ENCODE data around the gene SDCCAG8.

SDCCAG8 gene

DNA sequence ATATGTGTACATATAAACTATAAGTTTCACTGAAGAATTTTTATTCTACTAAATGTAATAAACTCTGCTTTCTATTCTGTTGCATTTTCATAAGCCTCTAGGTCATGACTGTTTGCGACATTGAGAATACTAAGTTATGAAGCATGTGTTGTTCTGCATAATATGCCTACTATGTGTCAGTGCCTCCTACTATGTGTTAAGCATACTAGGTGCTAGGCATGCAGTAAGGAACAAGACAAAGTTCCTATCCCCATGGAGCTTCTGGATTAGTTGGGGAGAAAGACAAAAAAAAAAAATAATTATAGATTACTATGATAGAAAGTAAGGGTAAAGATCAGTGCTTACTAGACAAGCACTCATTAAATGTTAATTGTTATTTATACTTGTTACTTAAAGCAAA lies 1.3 kb downstream of the SDCCAG8 start:
- H3K27ac ChIP-seq (ENCODE audit: low read length), result no peak overlapping the region
- no peak overlapping the region; the same call in 1 of the 2 replicates for H3K4me3 ChIP-seq (ENCODE audit: low read length)
- peaks cover 14% of the 10 kb centered on the region for H3K4me1 ChIP-seq (ENCODE audit: low read length)
- no peaks in the 10 kb centered on the region for H3K36me3 ChIP-seq (replicated peaks; ENCODE audit: low read depth, low read length)
- no peaks in the 10 kb centered on the region for H3K9me3 ChIP-seq (ENCODE audit: insufficient read depth, low read length)
- no peaks in the 10 kb centered on the region for H3K27me3 ChIP-seq (ENCODE audit: low read depth, low read length)
- peaks cover 12% of the 10 kb centered on the region for H4K20me1 ChIP-seq (ENCODE audit: insufficient read depth, low read length)
- H2AFZ ChIP-seq (ENCODE audit: low read depth, low read length), result no peak overlapping the region
- no peak overlapping the region for H3K9ac ChIP-seq (ENCODE audit: low read length)
- TF ChIP-seq, protein P1, sequence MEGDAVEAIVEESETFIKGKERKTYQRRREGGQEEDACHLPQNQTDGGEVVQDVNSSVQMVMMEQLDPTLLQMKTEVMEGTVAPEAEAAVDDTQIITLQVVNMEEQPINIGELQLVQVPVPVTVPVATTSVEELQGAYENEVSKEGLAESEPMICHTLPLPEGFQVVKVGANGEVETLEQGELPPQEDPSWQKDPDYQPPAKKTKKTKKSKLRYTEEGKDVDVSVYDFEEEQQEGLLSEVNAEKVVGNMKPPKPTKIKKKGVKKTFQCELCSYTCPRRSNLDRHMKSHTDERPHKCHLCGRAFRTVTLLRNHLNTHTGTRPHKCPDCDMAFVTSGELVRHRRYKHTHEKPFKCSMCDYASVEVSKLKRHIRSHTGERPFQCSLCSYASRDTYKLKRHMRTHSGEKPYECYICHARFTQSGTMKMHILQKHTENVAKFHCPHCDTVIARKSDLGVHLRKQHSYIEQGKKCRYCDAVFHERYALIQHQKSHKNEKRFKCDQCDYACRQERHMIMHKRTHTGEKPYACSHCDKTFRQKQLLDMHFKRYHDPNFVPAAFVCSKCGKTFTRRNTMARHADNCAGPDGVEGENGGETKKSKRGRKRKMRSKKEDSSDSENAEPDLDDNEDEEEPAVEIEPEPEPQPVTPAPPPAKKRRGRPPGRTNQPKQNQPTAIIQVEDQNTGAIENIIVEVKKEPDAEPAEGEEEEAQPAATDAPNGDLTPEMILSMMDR (IDR thresholded peaks at IDR 0.05; ENCODE audit: low read depth, low read length), result no peak
- TF ChIP-seq EZH2phosphoT487 (IDR thresholded peaks at IDR 0.05; ENCODE audit: low read depth), result no peak
- H3K79me2 ChIP-seq (ENCODE audit: low read length), result peaks cover 40% of the 10 kb centered on the region
- peak overlapping the region; percentile 83 for H3K4me2 ChIP-seq (ENCODE audit: low read length)

DNA sequence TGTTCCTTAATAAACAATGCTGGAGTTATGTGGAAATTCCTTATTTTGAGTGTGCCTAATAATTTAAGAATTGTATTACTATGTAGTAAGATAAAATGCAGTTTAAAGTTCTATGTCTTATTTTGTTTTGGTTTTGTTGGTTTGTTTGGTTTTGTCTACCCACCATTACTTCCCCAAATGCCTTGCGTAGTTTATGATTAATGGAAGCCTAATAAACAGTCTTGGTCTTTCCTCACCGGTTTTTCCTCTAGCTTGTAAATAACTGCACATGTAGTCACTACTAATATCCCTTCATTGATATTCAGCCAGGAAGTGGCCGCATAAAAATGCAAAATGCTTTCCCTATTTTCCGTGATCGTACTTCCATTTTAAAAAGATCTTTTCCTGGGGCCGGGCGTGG lies 2.9 kb downstream of the SDCCAG8 start:
- peaks cover 6% of the 10 kb centered on the region for H3K4me1 ChIP-seq (ENCODE audit: low read length)
- no peak overlapping the region for H3K27ac ChIP-seq (ENCODE audit: low read length)
- H3K4me2 ChIP-seq (ENCODE audit: low read length), result no peak overlapping the region
- H3K79me2 ChIP-seq (ENCODE audit: low read length), result peaks cover 25% of the 10 kb centered on the region
- H3K36me3 ChIP-seq (replicated peaks; ENCODE audit: low read depth, low read length), result no peaks in the 10 kb centered on the region
- no peaks in the 10 kb centered on the region for H3K27me3 ChIP-seq (ENCODE audit: low read depth, low read length)
- no peak overlapping the region for H3K9ac ChIP-seq (ENCODE audit: low read length)
- no peak overlapping the region for H3K4me3 ChIP-seq (ENCODE audit: low read length)
- H3K9me3 ChIP-seq (ENCODE audit: insufficient read depth, low read length), result no peaks in the 10 kb centered on the region
- no peak for TF ChIP-seq EZH2phosphoT487 (IDR thresholded peaks at IDR 0.05; ENCODE audit: low read depth)
- TF ChIP-seq, protein P1 (IDR thresholded peaks at IDR 0.05; ENCODE audit: low read depth, low read length), result no peak
- H4K20me1 ChIP-seq (ENCODE audit: insufficient read depth, low read length), result peaks cover under 1% of the 10 kb centered on the region; the same call in 1 of the 2 replicates
- H2AFZ ChIP-seq (ENCODE audit: low read depth, low read length), result no peak overlapping the region

DNA sequence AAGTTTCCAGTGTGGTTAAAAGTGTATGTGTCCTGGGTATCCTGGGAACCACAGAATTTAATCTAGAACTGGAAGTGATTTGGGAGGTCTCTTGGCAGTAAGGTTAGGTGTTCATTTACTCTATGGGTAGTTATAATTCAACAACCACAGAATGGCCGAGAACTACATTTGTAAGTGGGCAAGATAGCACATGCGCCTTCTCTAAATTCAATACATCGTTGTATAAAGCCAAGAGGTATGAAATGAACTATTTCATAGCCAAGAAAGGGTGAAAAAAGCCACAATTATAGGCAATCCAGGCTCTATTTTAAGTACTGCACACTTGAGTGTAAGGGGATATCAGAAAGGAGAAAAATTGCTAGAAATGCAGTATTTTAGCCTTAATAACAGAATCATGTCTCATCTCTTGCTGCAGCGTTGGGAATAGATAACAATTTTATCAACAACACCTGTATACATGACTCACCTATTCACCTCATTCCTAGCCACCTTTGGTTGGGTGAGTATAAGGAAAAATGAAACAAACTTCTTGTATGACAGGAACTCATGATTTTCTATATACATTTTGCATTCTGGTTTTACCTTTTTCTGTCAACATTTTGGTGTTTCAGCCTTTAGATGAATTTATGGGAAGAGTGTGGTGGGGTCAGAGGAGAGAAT lies 4.5 kb downstream of the SDCCAG8 start:
- Histone ChIP-seq H3K4me1 (ENCODE audit: low read length) (peaks cover 6% of the 10 kb centered on the region), H3K4me3 (ENCODE audit: low read length) (no peak overlapping the region), H3K27ac (ENCODE audit: low read length) (no peak overlapping the region), H4K20me1 (ENCODE audit: insufficient read depth, low read length) (no peaks in the 10 kb centered on the region), H3K4me2 (ENCODE audit: low read length) (no peak overlapping the region), H3K27me3 (ENCODE audit: low read depth, low read length) (no peaks in the 10 kb centered on the region), H3K9ac (ENCODE audit: low read length) (no peak overlapping the region), H3K9me3 (ENCODE audit: insufficient read depth, low read length) (no peaks in the 10 kb centered on the region), H3K79me2 (ENCODE audit: low read length) (peaks cover 17% of the 10 kb centered on the region), H3K36me3 (replicated peaks; ENCODE audit: low read depth, low read length) (no peaks in the 10 kb centered on the region), H2AFZ (ENCODE audit: low read depth, low read length) (no peak overlapping the region)
- no peak for TF ChIP-seq EZH2phosphoT487 (IDR thresholded peaks at IDR 0.05; ENCODE audit: low read depth)

DNA sequence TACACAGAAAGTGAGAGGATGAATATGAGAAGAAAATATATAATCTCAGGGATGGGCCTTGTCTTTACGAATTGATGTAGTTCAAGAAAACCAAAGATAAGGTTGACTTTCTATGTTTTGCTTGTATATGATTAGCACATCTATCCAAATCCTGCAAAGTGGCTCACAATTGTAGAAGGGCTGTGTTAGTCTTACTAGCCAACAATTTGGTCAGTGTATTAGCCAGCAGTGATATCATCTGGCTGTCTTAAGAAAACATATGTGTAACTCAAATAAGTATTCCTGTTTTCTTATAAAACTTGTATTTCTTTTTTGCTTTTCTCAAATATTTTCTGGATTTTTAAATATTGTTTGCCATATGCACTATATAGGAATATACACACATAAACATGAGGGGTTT lies 5.5 kb downstream of the SDCCAG8 start:
- H3K36me3 ChIP-seq (replicated peaks; ENCODE audit: low read depth, low read length), result no peaks in the 10 kb centered on the region
- no peak for TF ChIP-seq EZH2phosphoT487 (IDR thresholded peaks at IDR 0.05; ENCODE audit: low read depth)
- TF ChIP-seq, protein P1 (IDR thresholded peaks at IDR 0.05; ENCODE audit: low read depth, low read length), result no peak
- no peak overlapping the region for H3K4me2 ChIP-seq (ENCODE audit: low read length)
- no peak overlapping the region for H2AFZ ChIP-seq (ENCODE audit: low read depth, low read length)
- H3K9me3 ChIP-seq (ENCODE audit: insufficient read depth, low read length), result no peaks in the 10 kb centered on the region
- peaks cover 13% of the 10 kb centered on the region for H3K79me2 ChIP-seq (ENCODE audit: low read length)
- no peaks in the 10 kb centered on the region for H4K20me1 ChIP-seq (ENCODE audit: insufficient read depth, low read length)
- H3K27me3 ChIP-seq (ENCODE audit: low read depth, low read length), result no peaks in the 10 kb centered on the region
- H3K9ac ChIP-seq (ENCODE audit: low read length), result no peak overlapping the region
- H3K27ac ChIP-seq (ENCODE audit: low read length), result no peak overlapping the region
- no peak overlapping the region for H3K4me3 ChIP-seq (ENCODE audit: low read length)
- H3K4me1 ChIP-seq (ENCODE audit: low read length), result peaks cover 6% of the 10 kb centered on the region
